ENCODE results near the gene CHST9.
"Not testable (repeated sequence)": the region's sequence is repeated elsewhere in the genome, so short reads cannot be mapped to it uniquely, and the experiment has no call there.

The CHST9 gene

GRCh38 chr18:27185025-27185763 is at the start of gene CHST9:
CHST9 (minus strand) TSS chr18:27185308; CDS start chr18:27142809, 42,499 bp downstream.
- Mint-ChIP-seq H3K27me3 (peaks cover 40% of the 10 kb centered on the region), H3K4me1 (no peaks in the 10 kb centered on the region), H3K4me3 (no peak within 1 kb of the TSS), H3K9me3 (peaks cover 0 to 7% of the 10 kb centered on the region in 2 donors), H3K27ac (no peak within 1 kb of the TSS)
- DNase-seq (no peak), ATAC-seq (no peak)

- H3K4me3 Mint-ChIP-seq, H3K27me3 Mint-ChIP-seq, H3K4me1 Mint-ChIP-seq, ATAC-seq, H3K27ac Mint-ChIP-seq, DNase-seq: not testable (repeated sequence)
- peaks cover 10 to 19% of the 10 kb centered on the region in 2 donors for H3K9me3 Mint-ChIP-seq
Observed at GRCh38 chr18:27232355-27232754, 47.2 kb upstream of the CHST9 start.

- H3K27me3 Mint-ChIP-seq, H3K27ac Mint-ChIP-seq, H3K4me3 Mint-ChIP-seq, ATAC-seq, H3K4me1 Mint-ChIP-seq, DNase-seq: not testable (repeated sequence)
- H3K9me3 Mint-ChIP-seq = peaks cover 10 to 19% of the 10 kb centered on the region in 2 donors
Observed at GRCh38 chr18:27231671-27232070, 46.6 kb upstream of the CHST9 start.

GRCh38 chr18:27231221-27231620 is 46.1 kb upstream of the CHST9 start:
- H3K4me1 Mint-ChIP-seq, H3K4me3 Mint-ChIP-seq, DNase-seq, H3K27me3 Mint-ChIP-seq, ATAC-seq, H3K27ac Mint-ChIP-seq: not testable (repeated sequence)
- peaks cover 10 to 19% of the 10 kb centered on the region in 2 donors for H3K9me3 Mint-ChIP-seq

GRCh38 chr18:27227721-27228120 is 42.6 kb upstream of the CHST9 start:
- Mint-ChIP-seq H3K9me3 (peaks cover 10 to 28% of the 10 kb centered on the region in 2 donors), H3K4me3 (no peak overlapping the region), H3K27ac (no peak overlapping the region), H3K4me1 (no peaks in the 10 kb centered on the region), H3K27me3 (no peaks in the 10 kb centered on the region)
- no peak for DNase-seq
- no peak for ATAC-seq

GRCh38 chr18:27226556-27227075 is 41.5 kb upstream of the CHST9 start:
- Mint-ChIP-seq H3K27me3 (no peaks in the 10 kb centered on the region), H3K9me3 (peaks cover 10 to 26% of the 10 kb centered on the region in 2 donors), H3K4me1 (no peaks in the 10 kb centered on the region), H3K4me3 (no peak overlapping the region), H3K27ac (no peak overlapping the region)
- ATAC-seq (no peak), DNase-seq (no peak)

GRCh38 chr18:27225947-27226481 is 40.9 kb upstream of the CHST9 start:
- Mint-ChIP-seq H3K27me3 (no peaks in the 10 kb centered on the region), H3K4me3 (no peak overlapping the region), H3K27ac (no peak overlapping the region), H3K9me3 (peaks cover 4 to 25% of the 10 kb centered on the region in 2 donors), H3K4me1 (no peaks in the 10 kb centered on the region)
- DNase-seq (no peak), ATAC-seq (no peak)

- Mint-ChIP-seq H3K4me1 (no peaks in the 10 kb centered on the region), H3K4me3 (no peak overlapping the region), H3K27ac (no peak overlapping the region), H3K27me3 (no peaks in the 10 kb centered on the region), H3K9me3 (peaks cover 4 to 40% of the 10 kb centered on the region in 2 donors)
- no peak for ATAC-seq
- no peak for DNase-seq
Observed at GRCh38 chr18:27223526-27224291, 38.6 kb upstream of the CHST9 start.

GRCh38 chr18:27214831-27215230 is 29.7 kb upstream of the CHST9 start:
- no peaks in the 10 kb centered on the region for H3K4me1 Mint-ChIP-seq
- no peak overlapping the region for H3K27ac Mint-ChIP-seq
- H3K9me3 Mint-ChIP-seq = peaks cover 10 to 32% of the 10 kb centered on the region in 2 donors
- no peaks in the 10 kb centered on the region for H3K27me3 Mint-ChIP-seq
- H3K4me3 Mint-ChIP-seq = no peak overlapping the region
- DNase-seq (no peak), ATAC-seq (no peak)

- ATAC-seq (no peak), DNase-seq (no peak)
- Mint-ChIP-seq H3K9me3 (peaks cover 10 to 22% of the 10 kb centered on the region in 2 donors), H3K27ac (no peak overlapping the region), H3K4me1 (no peaks in the 10 kb centered on the region), H3K27me3 (no peaks in the 10 kb centered on the region), H3K4me3 (no peak overlapping the region)
Observed at GRCh38 chr18:27213123-27213717, 28.1 kb upstream of the CHST9 start.

GRCh38 chr18:27211569-27211968 is 26.5 kb upstream of the CHST9 start:
- Mint-ChIP-seq H3K4me3 (no peak overlapping the region), H3K9me3 (peaks cover 10 to 22% of the 10 kb centered on the region in 2 donors), H3K27me3 (no peaks in the 10 kb centered on the region), H3K4me1 (no peaks in the 10 kb centered on the region), H3K27ac (no peak overlapping the region)
- DNase-seq (no peak), ATAC-seq (no peak)

- Mint-ChIP-seq H3K27me3 (no peaks in the 10 kb centered on the region), H3K4me3 (no peak overlapping the region), H3K4me1 (no peaks in the 10 kb centered on the region), H3K9me3 (peaks cover 11% of the 10 kb centered on the region in 2 donors), H3K27ac (no peak overlapping the region)
- no peak for ATAC-seq
- DNase-seq = no peak
Observed at GRCh38 chr18:27206411-27206810, 21.3 kb upstream of the CHST9 start.

- no peak for DNase-seq
- Mint-ChIP-seq H3K4me1 (no peaks in the 10 kb centered on the region), H3K9me3 (peaks cover 0 to 6% of the 10 kb centered on the region in 2 donors), H3K4me3 (no peak overlapping the region), H3K27ac (no peak overlapping the region), H3K27me3 (no peaks in the 10 kb centered on the region)
- ATAC-seq = no peak
Observed at GRCh38 chr18:27202741-27203140, 17.6 kb upstream of the CHST9 start.

GRCh38 chr18:27198036-27198435 is 12.9 kb upstream of the CHST9 start:
- no peak overlapping the region for H3K4me3 Mint-ChIP-seq
- DNase-seq = no peak
- no peak overlapping the region for H3K27ac Mint-ChIP-seq

GRCh38 chr18:27188309-27188708 is 3.2 kb upstream of the CHST9 start:
- Mint-ChIP-seq H3K27ac (no peak overlapping the region), H3K4me1 (no peaks in the 10 kb centered on the region), H3K4me3 (no peak overlapping the region), H3K9me3 (peaks cover 0 to 7% of the 10 kb centered on the region in 2 donors), H3K27me3 (peaks cover 34% of the 10 kb centered on the region)
- ATAC-seq (no peak), DNase-seq (no peak)

More at GRCh38 chr18:27198036-27198435, 12.9 kb upstream of the CHST9 start:
- Mint-ChIP-seq H3K4me1 (no peaks in the 10 kb centered on the region), H3K27me3 (no peaks in the 10 kb centered on the region), H3K9me3 (no peaks in the 10 kb centered on the region)
- no peak for ATAC-seq
